ENCODE measurements around the gene ANXA9.

ANXA9 gene

DNA sequence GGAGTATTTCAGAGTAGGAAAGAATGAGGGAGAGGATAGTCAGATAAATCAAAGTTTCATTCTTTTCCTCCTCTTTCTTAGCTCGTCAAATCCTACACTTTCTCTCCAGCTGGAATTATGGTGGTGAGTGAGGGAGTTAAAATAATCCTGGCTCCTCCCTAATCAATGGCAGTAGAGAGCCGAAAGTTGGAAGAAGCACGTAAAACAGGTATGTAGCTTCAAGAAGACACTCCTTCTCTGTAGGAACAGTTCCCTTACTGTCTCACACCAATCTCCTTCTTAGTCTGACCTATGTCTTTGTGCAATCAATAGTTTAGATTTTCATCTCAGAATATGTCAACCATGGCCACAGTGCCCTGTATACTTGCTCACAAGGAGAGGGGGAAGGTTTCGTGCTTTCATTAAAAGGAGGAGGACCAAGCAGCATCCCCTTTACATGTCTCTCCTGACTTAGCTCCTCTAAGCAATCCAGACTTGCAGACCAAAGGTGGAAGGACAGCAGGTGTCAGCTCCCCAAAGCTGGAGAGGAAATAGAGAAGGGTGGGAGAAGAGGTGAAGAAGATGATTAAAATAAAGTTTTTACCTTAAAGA lies 23.7 kb downstream of the ANXA9 start:
- FAIRE-seq: no peak

DNA sequence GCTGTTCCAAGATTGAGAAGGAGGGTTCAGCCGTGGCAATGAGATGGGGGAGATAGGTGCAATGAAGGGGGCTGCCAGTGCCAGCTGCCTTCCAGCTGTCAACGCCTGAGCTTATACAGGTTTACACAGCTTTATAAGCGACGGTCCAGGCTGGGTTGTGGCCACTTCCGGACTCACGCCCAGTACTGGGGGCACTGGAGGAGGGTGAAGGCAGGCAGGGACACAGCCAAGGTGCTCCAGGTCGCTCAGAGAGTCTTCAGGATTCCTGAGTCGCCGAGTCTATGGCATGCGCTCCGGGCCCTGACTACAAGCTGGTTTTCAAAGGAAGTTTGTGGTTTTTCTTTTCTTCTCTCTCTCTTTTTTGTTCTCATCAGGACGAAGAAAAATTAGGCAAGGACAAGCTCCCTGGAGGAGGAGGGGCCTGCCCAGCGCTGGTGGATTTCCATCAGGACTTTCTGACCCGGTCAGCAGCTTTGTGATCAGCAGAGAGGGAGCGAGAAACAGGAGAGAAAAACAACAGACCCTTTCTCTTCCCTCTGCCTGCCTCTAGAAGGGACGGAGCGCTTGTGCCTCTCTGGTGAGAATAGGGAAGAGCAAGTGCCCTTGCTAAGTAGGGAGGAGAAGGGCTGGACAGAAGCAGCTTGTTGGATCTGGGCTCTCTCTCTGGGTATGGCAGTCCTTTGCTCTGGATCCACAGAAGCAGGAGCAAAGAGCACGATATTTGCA lies 24.4 kb downstream of the ANXA9 start, which contains the start of gene MINDY1:
TSS of gene MINDY1 (minus strand) at position 576 of the 726 bp plus-strand sequence. CDS start 4,285 bp downstream, outside the sequence.
- FAIRE-seq: no peak

DNA sequence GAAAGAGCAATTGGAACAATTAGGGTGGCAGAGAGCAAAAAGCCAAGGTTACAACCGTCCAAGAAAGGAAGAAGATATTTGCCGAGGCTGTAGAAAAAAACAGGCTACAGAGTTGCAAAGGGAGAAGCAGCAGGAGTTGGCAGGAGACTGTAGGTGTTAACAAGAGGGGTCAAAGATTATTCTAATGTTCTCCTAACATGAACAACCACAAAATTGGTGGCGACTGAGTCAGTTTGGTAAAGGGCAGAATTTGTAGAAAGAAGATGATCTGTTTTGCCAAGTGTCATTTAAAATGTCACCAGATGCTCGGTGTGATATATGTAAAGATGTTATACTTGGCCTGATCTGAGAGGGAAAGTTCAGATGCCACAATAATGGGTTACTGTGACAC lies 25.8 kb downstream of the ANXA9 start:
- FAIRE-seq: no peak

DNA sequence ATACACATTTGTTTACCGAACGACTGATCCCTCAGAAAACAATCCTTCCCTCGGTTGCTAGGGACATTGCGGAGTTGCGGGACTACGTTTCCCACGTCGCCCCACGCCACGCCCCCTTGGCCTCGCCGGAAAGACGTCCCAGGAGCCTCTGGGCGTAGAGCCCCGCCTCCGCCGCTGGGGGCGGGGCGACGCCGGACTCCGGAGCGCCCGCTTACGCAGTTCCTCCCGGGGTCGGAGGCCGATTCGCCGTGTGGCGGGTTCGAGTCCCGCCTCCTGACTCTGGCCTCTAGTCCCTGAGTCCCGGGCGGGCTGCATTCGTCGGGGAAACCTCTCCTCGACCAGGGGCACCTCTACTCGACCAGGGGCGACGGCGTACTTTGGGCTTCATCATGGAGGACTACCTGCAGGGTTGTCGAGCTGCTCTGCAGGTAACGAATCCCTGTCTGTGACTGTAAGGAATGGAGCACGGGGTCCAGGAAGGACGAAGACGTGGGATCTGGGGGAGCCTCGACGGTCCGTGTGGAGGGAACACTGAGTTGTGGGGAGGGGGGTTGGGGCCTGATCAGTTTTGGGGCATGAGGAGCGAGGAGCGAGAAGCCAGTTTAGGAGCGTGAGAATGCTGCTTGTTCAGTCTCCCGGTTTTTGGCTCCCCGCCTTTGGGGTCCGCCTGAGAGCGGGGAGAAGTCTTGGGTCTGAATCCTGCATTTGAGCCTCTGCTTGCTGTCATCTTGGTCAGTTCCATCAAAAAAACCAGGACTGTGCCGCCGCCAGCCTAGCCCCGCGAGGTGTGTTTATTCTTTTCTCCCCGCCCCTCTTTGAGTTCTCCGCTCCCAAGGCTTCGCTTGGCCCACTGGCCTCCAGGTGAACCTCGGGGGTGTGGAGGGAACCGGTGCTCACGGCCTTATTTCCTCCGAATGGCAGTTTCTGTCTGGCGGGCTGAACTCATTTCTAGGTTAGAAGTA lies 26.4 kb downstream of the ANXA9 start, which contains the start of gene PRUNE1:
TSS of gene PRUNE1 (plus strand) at position 206 of the 962 bp plus-strand sequence. CDS start at position 390, 184 bp downstream.
- peak; percentile 44 for FAIRE-seq

DNA sequence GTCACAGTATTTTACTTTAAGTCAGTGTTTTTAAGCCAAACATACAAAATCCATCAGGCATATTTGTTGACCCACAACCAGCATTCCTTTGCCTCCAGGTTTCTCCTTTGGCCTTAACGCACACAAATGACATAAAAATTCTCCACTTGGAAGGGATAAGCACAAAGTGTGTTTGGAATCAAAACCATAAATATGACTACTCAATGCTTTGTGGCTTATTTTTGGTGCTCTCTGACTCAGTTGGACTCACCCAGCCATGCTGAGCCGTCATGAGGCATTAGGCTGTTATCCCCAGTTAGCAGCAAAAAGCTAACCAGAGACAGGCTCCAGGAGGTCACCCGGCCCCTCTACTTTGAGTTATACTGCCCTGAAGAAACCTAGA lies 27.1 kb downstream of the ANXA9 start:
- no peak for FAIRE-seq

DNA sequence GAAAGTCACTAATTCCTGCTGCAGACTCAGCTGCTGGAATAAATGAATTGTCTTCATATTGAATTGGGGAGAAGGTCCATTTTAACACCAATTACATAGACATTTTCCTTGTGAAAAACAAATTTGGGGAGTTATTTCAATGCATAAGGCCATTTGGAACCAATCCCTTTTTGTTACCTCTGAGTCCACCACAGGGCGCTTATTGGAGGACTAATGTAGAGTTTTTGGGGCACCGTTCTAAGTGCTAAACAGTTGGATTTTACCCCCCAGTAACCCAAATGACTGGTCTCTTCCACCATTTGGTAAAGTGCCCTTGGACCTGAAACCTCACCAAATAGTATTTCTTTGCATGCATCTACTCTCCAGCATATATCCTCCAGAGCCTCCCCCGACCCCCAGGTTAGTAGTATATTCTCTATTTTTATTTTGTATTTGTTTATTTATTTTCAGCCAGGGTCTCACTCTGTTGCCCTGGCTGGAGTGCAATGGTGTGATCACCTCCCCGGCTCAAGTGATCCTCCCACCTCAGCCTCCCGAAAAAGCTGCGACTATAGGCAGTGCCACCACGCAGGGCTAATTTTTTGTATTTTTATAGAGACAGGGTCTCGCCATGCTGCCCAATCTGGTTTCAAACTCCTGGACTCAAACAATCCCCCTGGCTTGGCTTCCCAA lies 27.7 kb downstream of the ANXA9 start:
- FAIRE-seq: no peak

DNA sequence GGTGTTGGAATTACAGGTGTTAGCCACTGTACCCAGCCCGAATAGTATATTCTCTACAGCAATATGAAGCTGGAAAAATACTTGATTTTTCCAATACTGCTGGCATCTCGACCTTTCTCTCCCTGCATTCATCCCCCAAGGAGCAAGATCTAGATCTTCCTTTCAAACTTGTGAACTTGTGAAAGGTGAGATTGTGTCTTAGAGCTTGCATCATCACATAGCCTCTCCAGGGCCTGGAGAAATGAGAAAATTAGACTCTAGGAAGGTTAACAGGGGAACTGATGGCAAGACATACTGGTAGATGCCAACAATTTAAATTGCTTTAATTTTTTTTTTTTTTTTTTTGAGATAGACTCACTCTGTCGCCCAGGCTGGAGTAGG lies 28.2 kb downstream of the ANXA9 start:
- FAIRE-seq: no peak

DNA sequence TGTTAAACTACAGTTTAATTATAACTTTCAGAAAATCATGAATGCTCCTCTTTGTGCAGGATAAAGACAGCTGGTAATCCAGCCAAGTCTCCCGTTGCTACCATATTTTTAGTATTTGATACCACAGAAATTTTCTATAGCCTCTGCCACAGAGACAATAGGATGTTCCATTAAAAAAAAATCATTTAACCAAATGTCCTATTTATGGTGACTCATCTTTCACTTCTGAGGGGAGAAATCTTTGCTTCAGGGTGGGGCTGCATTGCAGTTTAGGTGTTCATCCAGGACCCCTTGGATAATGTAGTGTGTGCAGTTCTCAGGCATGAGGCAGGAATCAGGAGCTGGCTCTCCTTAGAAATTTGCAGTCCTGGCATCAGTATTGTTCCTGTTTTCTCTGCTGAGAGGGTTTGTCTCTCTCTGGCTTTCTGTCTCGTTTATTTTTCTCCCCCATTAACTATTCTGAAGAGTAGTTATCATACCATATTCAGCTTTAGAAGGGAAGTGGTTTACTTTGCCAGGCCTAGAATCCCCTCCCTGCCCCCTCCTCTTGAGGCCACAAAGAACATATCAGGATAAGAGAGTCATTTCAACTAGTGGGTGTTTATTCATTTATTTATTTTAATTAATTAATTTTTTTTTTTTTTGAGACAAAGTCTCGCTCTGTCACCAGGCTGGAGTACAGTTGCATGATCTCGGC lies 29.2 kb downstream of the ANXA9 start:
- no peak for FAIRE-seq

DNA sequence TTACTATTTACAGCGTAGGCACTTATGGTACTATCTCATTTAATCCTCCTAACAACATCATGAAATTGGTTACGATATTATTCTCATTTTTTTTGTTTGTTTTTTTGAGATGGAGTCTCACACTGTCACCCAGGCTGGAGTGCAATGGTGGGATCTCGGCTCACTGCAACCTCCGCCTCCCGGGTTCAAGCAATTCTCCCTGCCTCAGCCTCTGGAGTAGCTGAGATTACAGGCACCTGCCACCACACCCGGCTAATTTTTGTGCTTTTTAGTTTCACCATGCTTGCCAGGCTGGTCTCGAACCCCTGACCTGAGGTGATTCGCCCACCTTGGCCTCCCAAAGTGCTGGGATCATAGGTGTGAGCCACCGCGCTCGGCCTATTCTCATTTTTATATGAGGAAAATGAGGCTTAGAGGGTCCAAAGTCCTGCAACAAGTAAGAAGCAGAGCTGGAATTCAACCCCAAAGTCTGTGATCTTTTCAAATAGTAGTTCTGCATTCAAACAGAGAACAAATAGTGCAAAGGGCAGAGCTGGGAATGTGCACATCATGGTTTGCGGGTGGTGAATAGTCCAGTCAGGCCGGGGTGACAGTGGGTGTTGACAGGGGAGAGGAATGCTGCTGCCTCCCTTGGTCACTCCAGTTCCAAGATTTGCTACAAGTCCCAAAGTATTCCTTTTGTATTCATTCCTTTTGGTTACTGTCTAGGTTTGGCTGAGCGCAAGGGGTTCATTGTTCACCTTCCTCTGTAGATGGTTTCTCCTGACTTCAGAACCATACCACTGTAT lies 30.8 kb downstream of the ANXA9 start:
- FAIRE-seq: no peak

DNA sequence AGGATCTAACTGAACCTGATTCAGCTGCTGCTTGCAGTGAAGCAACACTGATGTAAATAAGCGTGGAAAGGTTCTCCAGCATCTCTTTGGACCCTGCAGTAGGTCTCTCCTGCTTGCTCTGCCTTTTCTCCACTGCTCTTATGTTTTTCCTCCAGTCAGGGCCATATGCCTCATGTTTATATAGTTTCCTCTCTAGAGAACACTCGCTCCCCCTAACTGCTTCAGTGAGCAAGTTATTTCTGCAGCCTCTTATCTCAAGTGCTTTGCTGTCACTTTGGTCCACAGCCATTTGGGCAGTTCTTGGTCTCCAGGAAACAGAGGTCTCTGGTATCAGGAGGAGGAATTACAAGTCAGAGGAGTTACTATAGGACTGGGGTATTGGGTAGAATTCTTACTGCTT lies 31.4 kb downstream of the ANXA9 start:
- no peak for FAIRE-seq

DNA sequence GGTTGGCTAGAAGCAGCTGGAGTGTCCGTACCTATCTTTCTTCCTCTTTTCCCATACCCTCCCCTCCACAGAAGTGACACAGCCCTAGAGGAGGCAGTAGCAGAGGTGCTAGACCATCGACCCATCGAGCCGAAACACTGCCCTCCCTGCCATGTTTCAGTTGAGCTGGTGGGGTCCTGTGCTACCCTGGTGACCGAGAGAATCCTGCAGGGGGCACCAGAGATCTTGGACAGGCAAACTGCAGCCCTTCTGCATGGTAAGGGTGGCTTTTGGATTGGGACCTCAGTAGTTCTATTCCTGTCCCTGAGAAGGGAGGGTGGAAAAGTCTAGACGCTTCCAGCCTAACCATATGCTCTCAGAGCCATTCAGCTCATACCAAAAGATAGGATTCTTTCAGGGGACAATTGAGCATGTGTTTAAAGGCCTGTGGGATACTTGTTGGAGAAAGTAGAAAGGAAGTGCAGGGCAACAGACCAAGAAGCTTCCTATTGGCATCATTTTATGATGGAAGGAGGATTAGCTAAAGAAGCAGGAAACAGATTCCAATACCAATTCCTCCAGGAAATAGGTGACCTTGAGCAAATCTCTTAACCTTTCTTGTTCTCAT lies 42.6 kb downstream of the ANXA9 start:
- no peak for FAIRE-seq

DNA sequence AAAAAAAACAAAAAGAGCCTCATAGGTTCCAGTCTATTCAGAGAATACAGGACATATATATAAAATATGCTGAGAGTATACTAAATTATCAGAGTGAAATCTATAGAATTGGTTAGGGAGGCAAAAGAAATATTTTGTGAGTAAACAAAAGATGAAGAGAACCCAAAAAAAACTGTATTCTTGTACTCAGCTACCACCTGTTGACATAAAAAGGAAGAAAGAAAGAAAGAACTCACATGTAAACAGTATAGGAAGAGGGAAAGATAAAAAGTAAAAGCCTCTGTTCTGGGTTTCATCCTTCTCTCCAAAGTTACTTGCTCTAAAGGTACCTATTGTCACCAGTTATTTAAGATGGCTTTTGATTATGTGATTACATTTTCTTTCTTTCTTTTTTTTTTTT lies 44.4 kb downstream of the ANXA9 start:
- FAIRE-seq: no peak

DNA sequence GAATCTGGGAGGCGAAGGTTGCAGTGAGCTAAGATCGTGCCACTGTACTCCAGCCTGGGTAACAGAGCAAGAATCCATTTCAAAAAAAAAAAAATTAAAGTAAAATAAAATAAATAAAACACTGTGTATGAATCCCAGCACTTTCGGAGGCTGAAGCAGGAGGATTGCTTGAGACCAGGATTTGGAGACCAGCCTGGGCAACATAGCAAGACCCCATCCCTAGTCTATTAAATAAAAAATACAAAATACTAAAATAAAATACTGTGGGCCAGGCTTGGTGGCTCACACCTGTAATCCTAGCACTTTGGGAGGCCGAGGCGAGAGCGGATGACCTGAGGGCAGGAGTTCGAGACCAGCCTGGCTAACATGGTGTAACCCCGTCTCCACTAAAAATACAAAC lies 50.1 kb downstream of the ANXA9 start:
- FAIRE-seq: no peak

DNA sequence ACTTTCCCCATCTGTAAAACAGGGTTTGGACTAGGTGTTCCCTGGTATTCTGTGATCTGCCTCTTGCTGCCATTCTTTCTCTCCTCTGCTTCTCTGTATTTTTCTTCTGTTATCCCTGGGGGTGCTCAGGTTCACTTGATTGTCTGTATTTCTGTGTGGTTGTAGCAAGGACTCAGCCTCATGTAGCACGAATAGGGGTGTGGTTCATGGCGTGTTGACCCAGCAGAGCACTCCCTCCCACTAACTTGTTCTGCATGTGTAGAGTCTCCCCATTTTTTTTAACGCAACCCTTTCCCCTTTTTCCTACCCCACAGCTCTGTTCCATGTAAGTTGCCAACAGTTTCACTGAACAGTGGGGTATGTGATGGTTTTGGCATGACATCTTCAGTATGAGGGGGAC lies 53.1 kb downstream of the ANXA9 start:
- no peak for FAIRE-seq

DNA sequence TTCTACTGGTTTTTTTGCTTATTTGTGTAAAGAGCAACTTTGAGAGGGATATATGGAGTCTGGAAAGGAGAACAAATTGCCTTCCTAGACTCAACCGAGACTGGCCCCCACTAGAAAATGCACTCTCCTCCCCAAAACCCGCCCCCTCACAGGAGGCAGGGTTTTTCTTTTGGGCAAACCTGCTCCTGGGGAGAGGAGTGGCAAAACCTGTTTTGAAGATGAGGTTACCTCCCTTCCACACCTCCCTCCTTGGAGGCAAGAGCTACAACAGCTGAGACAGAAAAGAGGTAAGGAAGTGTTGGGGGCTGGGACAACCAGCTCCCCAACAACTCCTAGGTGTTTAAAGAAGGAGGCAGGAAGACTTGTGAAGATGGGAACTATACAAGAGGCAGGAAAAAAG lies 54.3 kb downstream of the ANXA9 start, which contains the start of gene BNIPL:
TSS of gene BNIPL (plus strand) at position 231 of the 400 bp plus-strand sequence. CDS start at position 371, 140 bp downstream.
- FAIRE-seq: no peak

DNA sequence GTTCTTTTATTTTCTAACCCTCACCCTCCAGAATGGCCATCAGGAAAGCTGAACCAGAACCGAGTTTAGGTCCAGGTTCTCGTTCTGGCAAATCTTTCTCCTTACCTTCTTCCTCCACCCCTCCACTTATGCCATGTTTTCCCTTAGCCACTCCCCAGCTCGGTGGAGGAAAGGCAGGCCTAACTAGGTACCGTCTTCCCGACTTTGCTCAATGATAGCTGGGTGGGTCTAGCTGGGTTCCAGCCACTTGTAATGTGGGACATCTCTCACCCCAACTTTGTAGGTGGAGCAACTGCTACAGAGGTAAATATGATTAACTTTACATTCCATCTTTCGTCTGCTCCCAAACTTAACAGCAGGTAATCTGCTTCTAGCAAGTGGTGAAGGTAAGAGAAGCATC lies 54.9 kb downstream of the ANXA9 start:
- FAIRE-seq: no peak

DNA sequence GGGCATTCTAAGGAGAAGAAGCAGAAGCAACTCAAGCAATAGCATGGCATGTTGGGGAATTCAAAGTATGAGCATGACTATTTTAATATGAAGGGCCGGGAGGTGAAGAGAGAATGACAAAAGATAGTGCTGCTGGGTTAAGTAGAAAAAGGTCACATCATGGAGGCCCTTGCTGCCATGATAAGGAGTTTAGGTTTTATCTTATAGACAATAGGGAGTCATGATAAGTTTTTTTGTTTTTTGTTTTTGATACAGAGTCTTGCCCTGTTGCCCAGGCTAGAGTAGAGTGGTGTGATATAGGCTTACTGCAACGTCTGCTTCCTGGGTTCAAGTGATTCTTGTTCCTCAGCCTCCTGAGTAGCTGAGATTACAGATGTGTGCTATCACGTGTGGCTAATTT lies 57.4 kb downstream of the ANXA9 start:
- FAIRE-seq: no peak

DNA sequence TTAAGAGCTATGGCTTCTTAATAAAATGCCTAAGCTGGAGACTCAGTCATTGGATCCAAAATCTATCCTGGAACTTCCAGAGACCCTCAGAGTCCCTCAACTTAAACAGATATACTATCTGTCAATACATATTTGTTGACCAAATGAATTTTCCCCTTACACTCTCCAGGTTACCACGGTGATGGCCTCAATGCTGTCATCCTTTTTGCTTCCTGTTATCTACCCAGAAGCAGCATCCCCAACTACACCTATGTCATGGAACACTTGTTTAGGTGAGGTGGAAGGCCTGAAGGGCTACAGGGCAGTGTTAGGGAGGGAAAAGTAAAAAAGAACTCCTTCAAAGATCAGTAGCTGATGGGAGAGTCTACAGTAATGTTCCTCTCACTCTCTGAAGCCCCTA lies 61.1 kb downstream of the ANXA9 start:
- no peak for FAIRE-seq
